Upper lobe of left lung (tissue), 4 donors: Measurements from ENCODE around the gene RAD50.

Source experiments
- CTCF ChIP-seq, 6 experiments: fragments of 450-650 bp in 4 of 6; fragments of 200-600 bp in 2 of 6; sonication (generic) in 2 of 6; IDR thresholded peaks; one replicate each; pipeline ENCODE4 v1.5.1; 2016 to 2019; ENCODE audit warnings: antibody characterized with exemption in 6 of 6
- EP300 ChIP-seq, 4 donors: sonication (generic); formaldehyde crosslinking; IDR thresholded peaks; one replicate each; pipeline ENCODE4 v1.5.1; 2017; ENCODE audit warnings: antibody characterized with exemption in 4 of 4, control low read depth in 2 of 4
- POLR2AphosphoS5 ChIP-seq, 2 donors: sonication (generic); formaldehyde crosslinking; IDR thresholded peaks; one replicate each; pipeline ENCODE4 v1.5.1; 2017; ENCODE audit warnings: antibody characterized with exemption in 2 of 2

GRCh38 chr5:132547269-132547668, 9.5 kb upstream of the RAD50 start:
- TF ChIP-seq CTCF (IDR thresholded peaks at IDR 0.05), result no peak
- TF ChIP-seq POLR2AphosphoS5 (IDR thresholded peaks at IDR 0.05), result no peak
- TF ChIP-seq EP300 (IDR thresholded peaks at IDR 0.05), result no peak
